GM10248 (cell line): Measurements from ENCODE around the gene LRCOL1.
A peak's percentile ranks its signal among the peaks of the same experiment; 100 is the strongest.

ENCODE experiments used
- CTCF ChIA-PET: fragments of 300-600 bp; sonication (Branson Sonifier 250); formaldehyde crosslinking; extraction: SDS; loops from one replicate; lab custom pipeline; 2021; ENCODE audit warnings: antibody characterized with exemption; lab: Yijun Ruan, JAX
- POLR2A ChIA-PET: fragments of 350-650 bp; sonication (Branson Sonifier 250); formaldehyde crosslinking; extraction: SDS; loops from one replicate; lab custom pipeline; 2020; ENCODE audit warnings: antibody characterized with exemption; lab: Yijun Ruan, JAX
- DNase-seq: peaks from one replicate; pipeline ENCODE4 v3.0.0; 2012; ENCODE audit errors: extremely low spot score
- CTCF ChIP-seq: IDR thresholded peaks from 2 replicates; pipeline ENCODE4 v1.5.1; 2012; ENCODE audit warnings: mild to moderate bottlenecking, low read depth; ENCODE audit errors: extremely low read depth, missing control alignments, control extremely low read depth

The LRCOL1 gene

GRCh38 chr12:132560614-132561426 is 49.6 kb downstream of the LRCOL1 start:
- ChIA-PET CTCF (interaction anchor here (0.7 to 1.6 kb wide), 16 partner anchors 13 to 407 kb away, joined by 3 to 11 read pairs (median 3); no protein-coding TSS in a partner anchor), POLR2A (no interaction called here)
- peak; percentile 87 for DNase-seq
- peak; percentile 85 for TF ChIP-seq CTCF

- TF ChIP-seq CTCF: no peak
- DNase-seq: no peak
- POLR2A ChIA-PET: no interaction called here
- CTCF ChIA-PET: interaction anchor here (1.0 to 1.6 kb wide), 7 partner anchors 37 to 406 kb away, joined by 3 to 11 read pairs (median 6); no protein-coding TSS in a partner anchor
These were observed 50.1 kb downstream of the LRCOL1 start for GRCh38 chr12:132560364-132560613.

- peak; percentile 81 for DNase-seq
- CTCF ChIA-PET: interaction anchor here (1.1 kb wide), 1 partner anchor 10 kb away, joined by 3 read pairs; no protein-coding TSS in a partner anchor
- no peak for TF ChIP-seq CTCF
- POLR2A ChIA-PET: no interaction called here
These were observed 50.6 kb downstream of the LRCOL1 start for GRCh38 chr12:132559652-132560363.

- ChIA-PET CTCF (interaction anchor here (1.1 kb wide), 1 partner anchor 9 kb away, joined by 3 read pairs; no protein-coding TSS in a partner anchor), POLR2A (no interaction called here)
- no peak for TF ChIP-seq CTCF
- DNase-seq: no peak
These were observed 51.3 kb downstream of the LRCOL1 start for GRCh38 chr12:132558861-132559623.

- TF ChIP-seq CTCF: no peak
- no peak for DNase-seq
- POLR2A ChIA-PET: no interaction called here
- CTCF ChIA-PET: interaction anchor here (1.1 kb wide), 1 partner anchor 8 kb away, joined by 3 read pairs; no protein-coding TSS in a partner anchor
These were observed 52.1 kb downstream of the LRCOL1 start for GRCh38 chr12:132558042-132558856.
